GM19324 (cell line): Measurements from ENCODE around the gene COL4A2.
A peak's percentile ranks its signal among the peaks of the same experiment; 100 is the strongest.

Experiments used
- ATAC-seq: cut with Tn5 transposase; IDR thresholded peaks from one replicate; pipeline ENCODE4 v1.9.1; 2021; ENCODE audit warnings: mild to moderate bottlenecking, moderate library complexity; ENCODE audit not compliant: unreplicated experiment, low FRiP score

COL4A2 gene

DNA sequence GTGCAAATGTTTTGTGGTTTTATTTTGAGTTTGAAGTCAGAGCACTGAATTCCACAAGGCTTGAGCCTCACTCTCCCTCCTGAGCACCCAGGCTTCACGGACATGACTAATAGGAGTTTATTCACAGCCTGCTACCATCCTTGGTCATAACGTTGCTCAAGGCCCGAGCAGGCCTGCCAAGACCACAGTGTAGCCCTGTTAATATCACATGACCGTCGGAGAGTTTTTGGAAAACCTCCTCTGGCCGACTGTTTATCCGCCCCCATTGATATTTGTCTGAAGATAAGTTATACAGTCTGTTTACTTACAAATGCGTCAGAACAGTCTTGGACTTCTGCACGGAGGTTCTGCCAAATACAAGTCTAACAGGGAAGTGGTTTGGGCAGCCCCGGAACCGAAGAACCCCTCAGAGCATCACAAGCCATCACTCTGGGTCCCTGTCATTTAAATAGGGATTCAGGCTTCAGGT is 89.9 kb downstream of the COL4A2 start:
- ATAC-seq = no peak

DNA sequence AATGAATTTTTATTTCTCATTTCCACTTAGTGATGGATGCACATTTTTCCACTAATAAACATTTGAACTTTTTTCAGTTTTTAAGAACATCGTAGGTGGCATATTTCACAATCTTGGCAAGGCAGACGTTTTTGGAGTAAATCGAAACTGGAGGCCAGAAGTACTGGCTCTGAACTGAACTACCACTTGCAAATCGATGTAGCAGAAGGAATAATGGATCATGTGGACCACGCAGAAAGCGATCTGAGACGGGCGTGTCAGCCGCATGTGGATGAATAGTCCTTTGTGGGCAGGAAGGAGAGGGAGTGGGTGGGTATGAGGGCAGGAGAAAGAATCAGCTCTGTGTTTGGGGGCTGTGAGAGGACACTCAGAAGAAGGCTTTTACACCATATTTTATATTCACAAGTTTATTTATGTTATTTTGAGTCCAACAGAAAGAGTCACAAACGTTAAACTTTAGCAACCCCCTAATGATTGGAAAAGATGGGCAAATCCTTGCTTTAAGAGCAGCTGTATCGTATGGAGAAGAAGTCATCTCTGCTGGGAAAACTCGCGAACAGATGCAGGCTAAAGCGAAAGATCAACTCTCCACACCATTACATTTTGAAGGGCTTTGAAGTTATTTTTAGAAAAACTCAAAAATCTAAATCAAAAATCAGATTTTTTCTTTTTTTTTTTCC is 90.5 kb downstream of the COL4A2 start:
- ATAC-seq = no peak

DNA sequence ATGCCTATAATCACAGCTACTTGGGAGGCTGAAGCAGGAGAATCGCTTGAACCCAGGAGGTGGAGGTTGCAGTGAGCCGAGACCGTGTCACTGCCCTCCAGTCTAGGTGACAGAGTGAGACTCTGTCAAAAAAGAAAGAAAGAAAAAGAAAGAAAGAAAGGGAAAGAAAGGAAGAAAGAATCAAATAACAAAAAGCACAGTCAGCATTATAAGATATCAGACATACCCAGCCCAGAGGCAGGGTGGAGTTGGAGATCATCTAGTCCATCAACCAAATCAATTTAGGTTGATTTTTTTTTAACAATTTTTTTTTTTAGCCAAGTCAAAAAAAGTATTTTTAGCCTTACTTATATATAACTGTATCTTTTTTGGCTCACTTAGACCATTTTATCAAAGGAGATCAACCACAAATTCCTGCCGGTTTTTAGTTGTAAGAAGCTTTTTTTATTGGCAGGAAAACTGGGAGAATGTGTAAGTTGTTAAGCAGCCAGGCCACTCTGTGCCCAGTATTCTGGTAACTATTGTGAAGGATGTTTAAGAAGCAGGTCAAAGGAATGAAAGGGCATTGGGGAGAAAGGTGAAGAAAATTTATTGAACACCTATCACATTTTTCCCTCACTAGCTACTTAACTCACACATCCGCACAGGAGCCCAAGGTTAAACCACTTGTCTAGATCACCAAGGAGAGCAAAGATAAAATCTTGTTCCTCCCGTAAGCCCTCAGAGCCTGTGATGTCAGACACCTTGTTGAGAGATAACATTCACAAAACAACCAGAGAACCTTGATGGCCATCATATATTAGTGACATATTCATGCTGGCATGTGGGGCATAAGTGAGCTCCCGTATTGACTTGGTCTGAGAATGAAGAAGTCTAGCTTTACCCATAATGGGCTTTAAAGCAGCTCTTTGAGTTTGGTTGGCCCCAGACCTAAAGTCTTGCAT is 91.8 kb downstream of the COL4A2 start:
- no peak for ATAC-seq

DNA sequence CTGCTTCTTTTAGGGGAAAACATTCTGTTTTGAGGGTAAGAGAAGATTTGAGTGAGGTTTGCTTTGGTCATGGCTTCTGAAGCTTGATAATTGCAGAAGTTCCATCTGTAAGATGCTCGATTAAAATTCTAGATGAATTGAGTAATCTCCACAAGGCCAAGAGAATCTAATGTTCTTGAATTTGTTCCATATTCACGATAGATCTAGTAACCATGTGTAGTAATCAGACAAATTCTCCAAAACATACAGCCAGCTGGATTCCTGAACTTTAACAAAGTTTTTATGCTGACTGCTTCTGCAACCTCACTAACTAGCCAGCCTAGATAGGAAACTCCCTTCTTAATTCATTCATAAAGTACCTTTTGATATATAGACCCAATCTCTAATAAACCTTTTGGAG is 92.7 kb downstream of the COL4A2 start:
- no peak for ATAC-seq

DNA sequence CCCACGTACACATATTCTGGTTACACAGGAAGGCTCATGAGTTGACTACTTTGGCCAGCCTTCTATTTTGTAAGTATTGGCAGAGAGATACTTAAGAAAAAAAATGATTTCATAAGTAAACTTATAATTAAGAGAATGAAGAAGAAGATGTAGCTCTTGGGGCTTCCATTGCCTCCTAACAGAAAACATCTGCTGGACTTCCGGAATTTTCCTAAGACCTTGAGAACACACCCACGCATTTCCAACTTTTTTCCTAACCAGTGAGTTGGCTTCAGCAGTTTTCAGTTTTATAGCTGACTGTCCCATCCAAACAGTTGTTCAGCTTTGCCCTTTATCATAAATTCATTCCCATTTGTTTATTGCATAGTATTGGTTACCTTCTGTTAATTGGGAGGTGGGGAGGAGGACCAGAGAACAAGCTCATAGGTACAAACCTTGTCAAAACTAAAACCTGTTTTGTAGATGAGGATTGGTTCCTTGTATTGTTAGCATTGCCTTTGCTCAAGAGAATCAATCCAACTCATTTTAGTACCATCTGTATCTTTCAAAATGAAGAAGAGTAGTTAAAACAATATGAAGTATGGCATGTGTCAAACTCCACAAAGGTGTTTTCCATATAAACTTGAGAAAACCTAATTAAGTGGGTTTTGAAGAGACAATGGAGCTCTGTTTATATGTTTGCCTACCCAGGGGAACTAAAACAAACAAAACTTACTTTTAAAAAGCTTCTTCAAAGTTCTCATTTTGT is 93.9 kb downstream of the COL4A2 start:
- ATAC-seq = no peak

DNA sequence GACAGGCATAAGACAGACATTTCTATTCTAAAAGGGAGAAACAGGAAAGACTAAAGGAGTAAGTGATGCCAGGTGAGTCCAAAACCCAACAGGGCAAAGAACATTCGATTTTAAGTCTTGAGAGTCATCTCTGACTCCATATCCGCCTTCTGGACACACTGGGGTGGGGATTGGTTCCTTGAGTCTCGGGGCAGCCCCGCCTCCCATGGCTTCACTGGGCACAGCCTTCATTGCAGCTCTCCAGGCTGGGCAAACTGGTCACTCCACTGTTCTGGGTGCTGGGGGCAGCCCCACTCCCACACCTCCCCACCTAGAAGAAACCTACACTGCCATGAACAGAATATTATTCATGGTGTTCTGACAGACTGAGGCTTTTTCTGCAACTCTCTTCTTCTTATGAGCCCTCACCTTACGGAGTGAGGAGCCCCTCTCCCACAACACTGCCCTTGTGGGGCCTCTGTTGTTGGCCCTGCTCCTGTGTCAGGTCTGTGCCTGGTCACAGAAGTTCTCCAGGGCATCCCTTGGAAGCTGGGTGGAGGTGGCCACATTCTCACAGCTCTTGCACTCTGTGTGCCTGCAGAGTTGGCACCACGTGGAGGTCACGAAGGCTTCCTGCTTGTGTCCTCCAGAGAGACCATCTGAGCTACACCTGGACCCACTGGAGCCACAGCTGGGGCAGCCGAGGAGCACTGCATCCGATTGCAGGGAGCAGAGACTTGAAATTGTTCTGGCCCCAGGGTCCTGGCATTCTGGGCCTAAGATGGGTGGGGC is 95.4 kb downstream of the COL4A2 start:
- ATAC-seq = no peak

DNA sequence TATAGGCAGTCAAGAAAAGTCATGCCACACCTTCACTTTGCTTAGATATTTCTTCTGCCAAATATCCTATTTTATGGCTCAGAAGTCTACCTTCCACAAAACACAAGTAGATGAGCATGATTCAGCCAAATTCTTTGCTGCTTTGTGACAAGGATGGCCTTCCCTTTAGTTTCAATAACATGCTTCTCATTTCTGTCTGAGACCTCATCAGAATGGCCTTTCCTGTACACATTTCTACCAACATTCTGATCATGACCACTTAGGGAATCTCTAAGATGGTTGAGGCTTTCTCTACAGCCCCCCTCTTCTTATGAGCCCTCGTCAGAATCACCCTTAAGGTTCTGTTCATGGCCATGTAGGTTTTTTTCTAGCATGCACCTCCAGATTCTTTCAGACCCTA is 96.2 kb downstream of the COL4A2 start:
- no peak for ATAC-seq

DNA sequence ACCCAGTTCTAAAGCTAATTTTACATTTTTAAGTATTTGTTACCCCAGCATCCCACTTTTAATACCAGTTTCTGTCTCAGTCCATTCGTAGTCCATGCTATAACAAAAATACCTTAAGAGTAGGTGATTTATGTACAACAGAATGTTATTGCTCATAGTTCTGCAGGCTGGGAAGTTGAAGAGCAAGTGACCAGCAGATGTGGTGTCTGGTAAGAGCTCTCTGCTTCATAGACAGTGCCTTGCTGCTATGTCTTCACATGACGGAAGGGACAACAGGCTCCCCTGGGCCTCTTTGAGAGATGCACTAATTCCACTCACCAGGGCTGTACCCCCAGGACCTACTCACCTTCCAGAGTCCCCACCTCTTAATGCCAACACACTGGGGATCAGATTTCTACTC is 96.6 kb downstream of the COL4A2 start:
- no peak for ATAC-seq

DNA sequence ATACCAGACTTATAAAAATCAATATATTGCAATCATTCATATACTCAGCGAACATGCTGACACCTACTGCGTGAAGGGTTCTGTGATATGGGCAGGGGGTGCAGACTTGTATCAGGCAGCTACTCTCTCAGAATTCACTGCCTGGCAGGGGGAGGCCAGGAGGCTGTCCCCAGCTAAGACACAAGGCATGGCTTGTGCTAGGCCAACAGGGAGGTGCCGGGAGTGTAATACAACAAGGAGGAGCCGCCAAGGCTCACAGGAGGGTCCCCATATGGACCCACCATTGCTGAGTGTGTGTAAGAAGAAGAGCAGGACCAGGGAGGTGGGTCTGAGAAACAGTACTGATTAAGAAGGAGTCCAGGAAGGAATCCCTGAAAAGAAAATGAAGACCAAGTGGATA is 97.2 kb downstream of the COL4A2 start:
- ATAC-seq = no peak

DNA sequence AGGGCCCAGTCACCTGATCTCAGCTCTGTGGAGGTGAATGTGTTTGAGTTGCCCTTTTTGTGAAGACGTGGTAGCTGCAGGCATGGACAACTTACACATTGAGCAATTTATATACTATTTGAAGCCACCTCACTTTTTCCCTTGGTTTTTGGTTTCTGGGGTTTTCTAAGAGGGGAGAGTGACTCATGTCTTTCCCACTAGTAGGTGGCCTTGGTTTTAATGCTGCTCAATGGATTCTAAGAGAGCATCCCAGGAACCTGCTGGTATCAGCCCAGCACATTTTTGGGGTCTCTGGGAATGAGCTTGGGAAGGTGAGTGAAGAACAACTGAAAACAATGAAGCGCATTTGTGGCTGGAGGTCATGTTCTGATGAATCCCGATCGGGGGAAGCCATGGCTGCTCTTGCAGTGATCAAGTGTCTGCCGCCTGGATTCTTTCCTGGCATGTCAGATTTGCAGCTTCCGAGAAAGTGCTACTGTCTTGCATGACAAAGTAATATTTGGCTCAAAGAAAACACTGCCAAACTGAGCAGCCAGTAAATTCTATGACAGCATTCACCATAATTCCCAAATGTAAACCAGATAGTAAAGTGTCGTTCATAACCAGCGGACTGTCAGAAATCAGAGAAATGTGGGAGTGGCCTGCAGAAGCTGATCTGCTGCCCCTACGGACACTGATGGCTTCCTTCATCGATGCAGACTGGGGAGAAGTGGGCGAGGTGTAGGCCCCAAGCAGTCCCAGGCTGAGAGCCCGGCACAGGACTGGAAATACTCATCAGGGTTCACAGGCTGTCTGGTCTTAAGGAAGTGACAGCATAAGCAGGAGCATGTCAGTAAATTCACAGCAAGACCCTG is 98.7 kb downstream of the COL4A2 start:
- no peak for ATAC-seq

DNA sequence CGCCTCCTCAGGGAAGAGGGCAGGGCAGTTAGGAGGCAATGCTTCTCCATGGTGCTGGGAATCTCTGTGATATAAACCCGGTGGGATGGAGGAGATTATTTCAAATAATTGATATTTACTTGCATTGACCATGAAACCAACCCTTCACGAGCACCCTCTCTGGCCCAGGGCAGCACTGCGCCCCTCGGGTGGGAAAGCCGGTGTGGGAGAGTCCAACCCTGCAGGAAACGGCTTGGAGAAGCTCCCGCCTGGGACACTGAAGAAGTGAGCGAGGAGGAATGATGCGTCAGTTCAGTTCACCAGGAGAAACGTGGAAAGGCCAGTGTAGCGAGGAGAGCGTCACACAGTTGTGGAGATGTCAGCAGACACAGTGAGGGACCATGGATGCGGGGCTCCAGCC is 99.9 kb downstream of the COL4A2 start:
- no peak for ATAC-seq

DNA sequence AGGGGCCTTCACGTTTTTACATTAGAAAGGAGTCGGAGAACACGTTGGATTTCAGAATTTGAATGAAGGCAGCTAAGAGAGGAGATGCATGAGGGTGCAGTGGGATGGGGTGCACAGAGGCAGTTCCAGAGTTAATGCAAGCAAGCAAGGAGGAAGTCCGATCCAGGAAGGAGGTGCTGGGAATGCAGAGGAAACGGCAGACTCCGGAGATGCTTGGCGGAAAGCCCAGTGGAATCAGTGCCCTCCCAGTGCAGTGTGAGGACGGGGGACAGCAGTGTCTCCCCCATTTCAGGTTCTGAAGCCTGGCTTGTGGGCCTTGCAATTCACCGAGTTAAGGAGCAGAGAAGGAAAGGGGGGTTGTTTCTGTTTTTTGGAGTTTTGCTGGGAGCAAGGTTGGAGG is 100.4 kb downstream of the COL4A2 start:
- ATAC-seq = no peak

DNA sequence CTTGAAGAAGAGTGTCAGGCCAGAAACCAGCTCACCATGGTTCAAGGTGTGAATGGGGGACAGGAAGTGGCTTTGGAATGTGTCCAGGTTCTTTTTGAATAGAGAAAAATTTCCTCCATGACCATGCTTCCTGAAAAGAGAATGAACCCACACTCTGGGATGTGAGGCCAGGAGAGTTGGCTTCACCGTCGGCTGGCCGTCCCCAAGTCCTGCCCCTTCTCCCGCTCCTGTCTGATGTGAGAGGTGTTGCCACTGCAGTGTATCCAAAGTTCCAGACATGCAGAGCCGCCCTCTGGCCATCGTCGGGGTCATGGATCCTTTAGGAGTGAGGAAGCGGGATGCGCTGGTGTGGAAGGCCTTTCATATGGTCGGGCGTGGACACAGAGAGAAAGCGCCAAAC is 101.2 kb downstream of the COL4A2 start:
- ATAC-seq = no peak

DNA sequence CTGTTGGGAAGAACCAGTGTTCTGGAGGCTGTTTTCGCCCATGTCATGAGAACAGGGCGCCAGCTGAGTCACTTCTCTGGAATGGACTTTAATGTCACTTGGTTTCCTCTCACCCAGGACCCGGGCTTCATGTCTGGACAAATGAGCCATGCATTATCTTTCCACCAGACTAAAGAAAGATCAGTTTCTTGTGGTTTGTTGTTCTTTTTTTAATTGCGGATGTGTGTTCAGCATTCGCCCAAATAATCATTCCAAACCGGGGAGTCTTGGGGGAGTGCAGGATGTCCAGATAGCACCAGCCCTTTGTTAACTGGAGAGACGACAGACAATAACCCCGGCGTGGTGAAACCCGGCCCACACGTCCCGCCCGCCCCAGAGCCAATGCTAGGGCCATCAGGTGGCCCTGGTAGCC is 102.5 kb downstream of the COL4A2 start:
- no peak for ATAC-seq

DNA sequence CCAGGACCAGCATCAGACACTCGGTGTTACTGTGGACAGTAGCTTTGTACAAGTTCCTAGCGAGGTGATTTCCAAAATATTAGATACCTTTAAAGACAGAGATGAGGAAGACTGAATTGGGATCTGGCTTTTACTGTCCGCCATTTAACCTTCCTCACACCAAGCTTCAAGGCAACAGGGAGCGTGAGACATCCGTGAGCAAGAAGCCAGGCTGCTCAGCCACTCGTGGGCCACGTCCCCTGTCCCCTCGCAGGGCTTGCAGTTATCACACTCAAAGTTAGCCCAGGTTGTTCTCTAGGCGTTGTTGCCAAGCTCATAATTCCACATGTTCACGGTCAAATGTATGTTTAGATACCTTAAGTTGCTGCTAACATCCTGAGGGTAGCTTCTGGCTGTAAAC is 102.9 kb downstream of the COL4A2 start:
- no peak for ATAC-seq

DNA sequence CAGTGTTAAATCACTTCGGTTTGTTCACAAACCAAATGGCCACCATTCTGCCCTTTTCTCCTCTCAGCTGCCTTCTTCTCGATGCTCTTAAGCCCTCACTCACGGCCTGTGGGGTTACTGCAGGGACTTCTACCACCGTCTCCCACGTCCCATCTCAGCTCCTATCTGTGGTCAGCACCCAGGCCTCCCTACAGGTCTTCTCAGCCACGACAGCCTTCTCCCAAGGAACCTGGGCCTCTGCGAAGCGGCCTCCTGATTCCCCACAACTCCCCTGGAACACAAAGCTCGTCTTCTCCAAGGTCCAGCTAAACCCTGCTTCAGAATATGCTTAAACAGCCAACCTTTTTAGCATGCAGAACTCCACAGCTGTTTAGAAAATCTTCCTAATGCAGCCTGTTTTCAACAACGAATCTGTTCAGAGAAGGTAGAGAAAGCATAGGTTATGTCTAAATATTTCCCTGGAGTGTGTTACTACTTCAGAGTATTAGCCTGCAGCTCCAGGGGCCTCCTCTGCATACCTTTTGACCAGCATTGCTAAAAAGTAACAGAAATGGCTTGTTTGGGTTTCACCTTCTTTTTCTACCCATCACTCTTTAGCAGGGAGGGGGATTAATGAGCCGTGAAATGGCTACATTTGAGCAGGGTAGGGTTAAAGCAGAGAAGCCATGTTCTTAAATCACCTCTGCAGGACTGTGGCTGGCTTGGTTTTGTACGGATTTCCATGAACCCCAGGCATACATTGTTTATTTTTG is 104.0 kb downstream of the COL4A2 start:
- no peak for ATAC-seq

DNA sequence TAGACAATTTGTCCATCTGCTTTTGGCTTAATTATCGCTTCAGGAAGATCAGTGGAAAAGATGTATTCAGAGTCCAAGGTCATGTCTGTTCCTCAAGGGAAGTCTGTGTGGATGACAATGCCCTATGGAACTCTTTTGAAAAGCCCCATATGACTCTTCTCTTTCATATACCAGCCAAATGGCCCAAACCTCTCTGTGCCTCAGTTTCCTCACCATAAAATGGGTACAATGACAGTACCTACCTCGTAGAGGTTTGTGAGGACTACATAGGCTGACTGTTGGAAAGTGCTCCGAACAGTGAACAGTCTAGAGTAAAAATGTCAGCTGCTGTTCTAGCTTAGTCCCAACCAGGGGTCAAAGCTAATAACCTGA is 104.6 kb downstream of the COL4A2 start:
- ATAC-seq = peak; percentile 5

DNA sequence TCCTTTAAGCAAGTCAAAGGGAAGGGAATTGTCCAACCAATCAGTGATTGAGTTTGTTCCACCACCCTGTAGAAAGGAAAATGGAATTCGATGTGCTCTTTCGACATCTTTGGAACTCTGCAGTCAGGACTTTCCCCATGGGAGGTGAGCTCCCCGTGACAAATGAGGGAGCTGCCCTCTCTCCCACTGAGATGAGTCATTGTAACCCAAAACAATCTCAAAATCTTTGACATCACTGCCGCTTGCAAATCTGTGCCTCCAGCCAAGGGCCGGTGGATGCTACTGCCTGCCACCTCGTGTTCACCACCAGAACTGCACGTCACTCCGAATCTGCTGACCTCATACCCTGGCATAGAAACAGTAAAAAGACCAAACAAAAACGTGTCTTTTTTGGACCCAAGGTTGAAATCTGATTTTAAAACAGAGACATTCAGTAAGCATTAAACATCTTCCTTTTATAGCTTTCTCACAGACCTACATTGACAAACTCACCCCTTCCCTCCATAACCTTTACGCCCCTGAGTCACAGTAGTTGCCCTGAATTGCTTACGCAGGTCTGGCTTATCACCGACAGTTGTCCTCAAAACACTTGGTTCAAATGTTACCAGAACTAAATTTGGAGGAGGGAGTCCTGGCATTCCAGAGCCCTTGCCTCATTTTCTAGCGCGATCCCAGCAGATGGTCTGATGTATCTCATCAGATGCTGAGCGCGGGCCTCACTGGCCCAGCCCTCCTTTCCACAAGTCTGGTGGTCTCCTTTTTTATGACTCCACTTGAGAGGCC is 105.2 kb downstream of the COL4A2 start:
- peak; percentile 77 for ATAC-seq
